ENCODE results near the gene EXOC4. TPM values are rescaled to one million over a fixed set of nuclear protein-coding genes. Genes with fewer than 3 reads are reported as not detected.

Gene EXOC4
- total RNA-seq, 4 donors from 2014 or later = 60.0 to 187 (median 80.1) TPM

GRCh38 chr7:133746305-133746704 is 493.4 kb downstream of the EXOC4 start:
- Histone ChIP-seq H3K27me3 (no peaks in the 10 kb centered on the region), H3K4me3 (no peak overlapping the region), H3K9me3 (no peaks in the 10 kb centered on the region), H3K36me3 (no peaks in the 10 kb centered on the region), H3K4me1 (no peaks in the 10 kb centered on the region), H3K27ac (no peak overlapping the region)
- no peak for DNase-seq (ENCODE audit: low spot score in 2 of 2)
- 46% methylated on average over 3 of the region's 3 CpGs for WGBS
- TF ChIP-seq CTCF (IDR thresholded peaks at IDR 0.05) (no peak), EP300 (IDR thresholded peaks at IDR 0.05) (no peak), POLR2A (IDR thresholded peaks at IDR 0.05) (no peak), POLR2AphosphoS5 (IDR thresholded peaks at IDR 0.05) (no peak)

GRCh38 chr7:133746847-133747246 is 494.0 kb downstream of the EXOC4 start:
- TF ChIP-seq POLR2AphosphoS5 (IDR thresholded peaks at IDR 0.05) (no peak), EP300 (IDR thresholded peaks at IDR 0.05) (no peak), POLR2A (IDR thresholded peaks at IDR 0.05) (no peak), CTCF (IDR thresholded peaks at IDR 0.05) (no peak)
- DNase-seq (ENCODE audit: low spot score in 2 of 2) = no peak
- no peak overlapping the region for H3K4me3 ChIP-seq
- no peaks in the 10 kb centered on the region for H3K36me3 ChIP-seq
- H3K27me3 ChIP-seq = no peaks in the 10 kb centered on the region
- WGBS = 49% methylated on average over 2 of the region's 2 CpGs
- no peak overlapping the region for H3K27ac ChIP-seq
- H3K9me3 ChIP-seq = no peaks in the 10 kb centered on the region
- H3K4me1 ChIP-seq = no peaks in the 10 kb centered on the region

- TF ChIP-seq POLR2A (IDR thresholded peaks at IDR 0.05) = no peak
- no peak for TF ChIP-seq EP300 (IDR thresholded peaks at IDR 0.05)
- TF ChIP-seq POLR2AphosphoS5 (IDR thresholded peaks at IDR 0.05) = no peak
- no peak for TF ChIP-seq CTCF (IDR thresholded peaks at IDR 0.05)
- Histone ChIP-seq H3K9me3 (no peaks in the 10 kb centered on the region), H3K27me3 (no peaks in the 10 kb centered on the region), H3K4me1 (no peaks in the 10 kb centered on the region), H3K36me3 (no peaks in the 10 kb centered on the region), H3K27ac (no peak overlapping the region), H3K4me3 (no peak overlapping the region)
- DNase-seq (ENCODE audit: low spot score in 2 of 2) = no peak
- WGBS = 98% methylated on average over 4 of the region's 4 CpGs
These were observed 495.8 kb downstream of the EXOC4 start for GRCh38 chr7:133748443-133749407.

GRCh38 chr7:133750287-133750686 is 497.4 kb downstream of the EXOC4 start:
- 73% methylated on average over 3 of the region's 3 CpGs for WGBS

More at GRCh38 chr7:133750287-133750686, 497.4 kb downstream of the EXOC4 start:
- H3K4me3 ChIP-seq = no peak overlapping the region
- H3K9me3 ChIP-seq = no peaks in the 10 kb centered on the region
- no peaks in the 10 kb centered on the region for H3K4me1 ChIP-seq
- no peak for TF ChIP-seq EP300 (IDR thresholded peaks at IDR 0.05)
- TF ChIP-seq POLR2AphosphoS5 (IDR thresholded peaks at IDR 0.05) = no peak
- TF ChIP-seq POLR2A (IDR thresholded peaks at IDR 0.05) = no peak
- no peak for TF ChIP-seq CTCF (IDR thresholded peaks at IDR 0.05)
- H3K36me3 ChIP-seq = no peaks in the 10 kb centered on the region
- no peak overlapping the region for H3K27ac ChIP-seq
- H3K27me3 ChIP-seq = no peaks in the 10 kb centered on the region
- no peak for DNase-seq (ENCODE audit: low spot score in 2 of 2)
